Activated CD4-positive, alpha-beta T cell treated with anti-CD3 and anti-CD28 coated beads, Interleukin-2, amount 50 U/mL, for 1 hour (primary cell): ENCODE results near the gene ORC1.

Source experiments
- DNase-seq: peaks from one replicate; pipeline ENCODE4 v3.0.0-alpha.2; 2020

ORC1 gene

DNA sequence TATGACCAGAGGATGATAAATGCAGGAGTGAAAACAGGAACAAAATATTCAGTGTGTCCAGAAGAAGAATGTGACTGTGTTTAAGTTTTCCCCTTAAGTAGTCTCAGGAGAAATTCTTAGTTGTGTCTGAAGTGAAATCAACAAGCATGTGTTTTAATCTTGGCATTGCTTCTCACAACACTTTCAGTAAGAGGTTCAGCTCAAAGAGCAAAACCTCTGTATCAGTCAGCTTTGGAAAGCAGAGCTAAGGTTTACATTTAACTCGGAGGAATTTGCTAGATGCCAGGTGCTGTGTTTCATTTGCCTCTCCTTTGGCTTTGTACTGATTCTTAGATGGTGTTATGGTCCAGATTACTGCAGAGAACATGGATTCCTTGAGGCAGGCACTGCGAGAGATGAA is 66.8 kb downstream of the ORC1 start:
- DNase-seq = no peak

DNA sequence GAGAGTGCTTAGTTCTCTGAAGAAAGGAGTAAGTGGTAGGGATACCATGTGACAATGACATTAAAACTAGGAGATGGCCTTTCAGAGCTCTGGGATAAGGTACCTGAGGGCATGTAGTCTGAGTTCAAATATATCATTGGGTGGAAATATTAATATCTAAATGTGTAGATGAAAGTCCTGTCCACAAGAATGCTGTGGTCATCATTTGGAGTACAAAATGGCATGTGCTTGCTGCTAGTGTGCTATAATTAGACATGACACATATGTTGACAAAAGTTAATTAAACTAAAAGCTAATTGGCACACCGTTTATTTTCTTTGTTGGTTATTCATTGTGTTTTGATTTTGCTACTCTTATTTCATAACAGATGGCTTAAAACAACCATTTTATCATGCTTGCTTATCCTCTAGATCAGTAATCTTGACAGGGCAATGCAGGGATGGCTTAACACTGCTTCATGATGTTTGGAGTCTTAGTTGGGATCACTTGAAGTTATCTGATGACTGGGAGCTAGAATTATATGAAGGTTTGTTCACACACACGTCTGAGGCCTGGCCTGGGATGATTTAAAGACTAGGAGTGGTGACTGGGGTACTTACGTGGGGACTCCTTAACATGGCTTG is 69.2 kb downstream of the ORC1 start:
- DNase-seq = no peak

DNA sequence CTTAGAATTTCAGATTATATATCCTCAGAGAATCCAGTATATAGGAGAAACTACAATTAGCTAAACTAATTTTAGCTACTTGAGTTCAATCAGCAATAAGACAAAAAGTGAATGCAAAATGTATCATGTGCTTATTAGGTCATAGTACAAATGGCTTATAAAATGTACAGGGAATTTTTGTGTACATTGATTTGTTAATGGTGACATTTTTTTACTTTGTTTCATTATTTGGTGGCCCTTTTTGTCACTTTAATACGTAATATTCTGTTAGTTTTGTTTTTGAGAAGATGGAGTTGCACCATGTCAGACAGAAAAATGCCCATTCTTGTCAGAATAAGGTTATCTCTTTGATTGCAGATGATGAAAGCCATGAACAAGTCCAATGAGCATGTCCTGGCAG is 71.8 kb downstream of the ORC1 start:
- DNase-seq = no peak

DNA sequence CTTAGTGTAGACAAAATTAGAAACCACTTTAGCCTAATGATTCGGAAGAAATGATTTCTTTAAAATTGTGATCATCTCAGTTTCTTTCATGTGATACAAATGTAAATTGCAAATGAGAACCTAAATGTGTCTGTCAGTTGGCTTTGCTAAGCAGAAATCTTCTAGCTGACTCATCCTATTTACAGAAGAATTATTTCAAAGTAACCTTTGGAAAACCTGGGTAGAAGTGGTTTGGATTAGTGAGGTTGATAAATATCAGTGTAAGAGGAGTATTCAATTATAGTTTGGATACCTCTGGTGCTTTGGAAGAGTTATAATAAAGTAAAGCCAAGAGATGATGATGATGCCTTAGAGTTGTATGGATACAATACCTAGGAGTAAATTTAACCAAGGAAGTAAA is 75.6 kb downstream of the ORC1 start:
- DNase-seq = no peak

DNA sequence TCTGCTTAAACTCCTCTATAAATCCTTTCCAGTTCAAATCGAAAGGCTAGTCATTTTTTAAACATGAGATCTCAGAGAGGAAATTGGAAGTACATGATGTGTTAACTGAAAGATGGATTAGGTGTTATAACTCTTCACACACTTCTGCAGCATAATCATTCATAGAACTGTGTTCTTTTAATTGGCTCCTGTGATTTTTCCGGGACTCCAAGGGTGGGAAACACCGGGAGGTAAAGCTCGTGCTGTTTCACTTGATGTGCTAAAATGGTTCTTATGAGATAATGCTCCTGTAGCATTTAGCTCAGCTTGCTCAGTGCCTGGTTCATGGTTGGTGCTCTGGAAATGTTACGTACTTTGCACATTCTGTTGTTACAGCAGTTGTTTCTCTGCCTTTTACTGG is 78.4 kb downstream of the ORC1 start:
- no peak for DNase-seq

DNA sequence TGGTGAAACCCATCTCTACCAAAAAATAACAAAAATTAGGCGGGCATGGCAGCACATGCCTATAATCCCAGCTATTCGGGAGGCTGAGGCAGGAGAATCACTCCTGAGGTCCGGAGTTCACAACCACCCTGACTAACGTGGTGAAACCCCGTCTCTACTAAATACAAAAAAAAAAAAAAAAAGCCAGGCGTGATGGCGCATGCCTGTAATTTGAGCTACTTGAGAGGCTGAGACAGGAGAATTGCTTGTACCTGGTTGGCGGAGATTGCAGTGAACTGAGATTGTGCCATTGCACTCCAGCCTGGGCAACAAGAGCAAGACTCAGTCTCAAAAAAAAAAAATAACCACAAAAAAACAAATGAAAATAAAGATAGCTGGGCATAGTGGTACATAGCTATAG is 80.5 kb downstream of the ORC1 start:
- DNase-seq = no peak
